Activated naive CD8-positive, alpha-beta T cell treated with anti-CD3 and anti-CD28 coated beads, Interleukin-2, amount 10 ng/mL, durations not matched to agents 7 days and 5 days (primary cell): Measurements from ENCODE around the gene ZBTB7B. TPM values are rescaled to one million over a fixed set of nuclear protein-coding genes. Genes with fewer than 3 reads are reported as not detected.

Experiments used
- ATAC-seq: fragments of 150-1000 bp; cut with Tn5 transposase; one replicate; pipeline ENCODE4 v1.10.0; 2021; ENCODE audit warnings: low read depth, moderate library complexity
- POLR2A ChIA-PET: fragments of 350-600 bp; sonication (Branson Sonifier 250); formaldehyde crosslinking; loops from one replicate; lab custom pipeline; 2021; ENCODE audit warnings: antibody characterized with exemption; lab: Charles Lee
- DNase-seq: peaks from one replicate; pipeline ENCODE4 v3.0.0; 2021
- H3K27ac Mint-ChIP-seq: one replicate; pipeline ENCODE4 v1.8.0; 2022; ENCODE audit warnings: mild to moderate bottlenecking, mixed read lengths
- H3K27me3 Mint-ChIP-seq: one replicate; pipeline ENCODE4 v1.8.0; 2022; ENCODE audit warnings: mild to moderate bottlenecking, moderate library complexity, mixed read lengths
- H3K36me3 Mint-ChIP-seq: one replicate; pipeline ENCODE4 v1.8.0; 2021; ENCODE audit warnings: mild to moderate bottlenecking, mixed read lengths
- H3K4me1 Mint-ChIP-seq: one replicate; pipeline ENCODE4 v1.8.0; 2021; ENCODE audit warnings: mixed read lengths
- H3K4me3 Mint-ChIP-seq: one replicate; pipeline ENCODE4 v1.8.0; 2022; ENCODE audit warnings: mild to moderate bottlenecking, moderate library complexity, mixed read lengths
- H3K9me3 Mint-ChIP-seq: one replicate; pipeline ENCODE4 v1.8.0; 2021; ENCODE audit warnings: mixed read lengths
- total RNA-seq, 2 experiments: library from RNA; stranded (reverse); gene quantifications; one replicate each; pipeline ENCODE4 v1.2.3, GENCODE V29; 2021

Gene ZBTB7B
- total RNA-seq, 2 experiments from 2014 or later, result 41.4 to 48.4 TPM

- Mint-ChIP-seq H3K4me1 (peaks cover 37% of the 10 kb centered on the region), H3K27ac (no peak overlapping the region), H3K36me3 (no peaks in the 10 kb centered on the region), H3K4me3 (peak overlapping the region; percentile 8), H3K9me3 (no peaks in the 10 kb centered on the region), H3K27me3 (no peaks in the 10 kb centered on the region)
- ATAC-seq, result no peak
- no peak for DNase-seq
- POLR2A ChIA-PET, result interaction anchor here (1.0 to 5.2 kb wide), 3 partner anchors 14 to 36 kb away, joined by 3 to 36 read pairs (median 30); partner anchors contain the start of gene FLAD1
Measured at GRCh38 chr1:154996966-154997701, 5.5 kb upstream of the ZBTB7B start.

- Mint-ChIP-seq H3K27ac (peak overlapping the region; percentile 12), H3K9me3 (no peaks in the 10 kb centered on the region), H3K36me3 (no peaks in the 10 kb centered on the region), H3K27me3 (no peaks in the 10 kb centered on the region), H3K4me1 (peaks cover 38% of the 10 kb centered on the region), H3K4me3 (peak overlapping the region; percentile 86)
- POLR2A ChIA-PET, result interaction anchor here (0.7 to 3.8 kb wide), 6 partner anchors 13 to 87 kb away, joined by 3 to 30 read pairs (median 8); partner anchors contain the start of genes FLAD1, PBXIP1 and PYGO2
- no peak for DNase-seq
- ATAC-seq, result no peak
Measured at GRCh38 chr1:154998201-154998780, 4.3 kb upstream of the ZBTB7B start.

- H3K36me3 Mint-ChIP-seq, result no peaks in the 10 kb centered on the region
- H3K9me3 Mint-ChIP-seq, result no peaks in the 10 kb centered on the region
- ATAC-seq (peak; percentile 3), DNase-seq (peak; percentile 78)
- no peaks in the 10 kb centered on the region for H3K27me3 Mint-ChIP-seq
- peaks cover 40% of the 10 kb centered on the region for H3K4me1 Mint-ChIP-seq
- H3K27ac Mint-ChIP-seq, result peak overlapping the region; percentile 82
- POLR2A ChIA-PET, result interaction anchor here (0.7 to 3.8 kb wide), 10 partner anchors 13 to 86 kb away, joined by 3 to 30 read pairs (median 8); partner anchors contain the start of genes ADAM15, CKS1B, FLAD1 and PBXIP1
- peak overlapping the region; percentile 86 for H3K4me3 Mint-ChIP-seq
Measured at GRCh38 chr1:154998818-154999570, 3.6 kb upstream of the ZBTB7B start.

GRCh38 chr1:154999571-155000410 is 2.8 kb upstream of the ZBTB7B start:
- DNase-seq (no peak), ATAC-seq (no peak)
- H3K4me3 Mint-ChIP-seq, result peak overlapping the region; percentile 99
- H3K27me3 Mint-ChIP-seq, result no peaks in the 10 kb centered on the region
- POLR2A ChIA-PET, result interaction anchor here (1.3 to 3.8 kb wide), 7 partner anchors 12 to 51 kb away, joined by 3 to 30 read pairs (median 10); partner anchors contain the start of genes ADAM15, CKS1B, FLAD1 and PBXIP1
- H3K27ac Mint-ChIP-seq, result peak overlapping the region; percentile 90
- no peaks in the 10 kb centered on the region for H3K9me3 Mint-ChIP-seq
- H3K36me3 Mint-ChIP-seq, result no peaks in the 10 kb centered on the region
- H3K4me1 Mint-ChIP-seq, result peaks cover 44% of the 10 kb centered on the region

- DNase-seq (no peak), ATAC-seq (no peak)
- Mint-ChIP-seq H3K9me3 (no peaks in the 10 kb centered on the region), H3K4me1 (peaks cover 43% of the 10 kb centered on the region), H3K36me3 (no peaks in the 10 kb centered on the region), H3K4me3 (peak overlapping the region; percentile 99), H3K27me3 (no peaks in the 10 kb centered on the region), H3K27ac (peak overlapping the region; percentile 90)
- POLR2A ChIA-PET, result interaction anchor here (1.3 to 3.8 kb wide), 7 partner anchors 11 to 51 kb away, joined by 3 to 30 read pairs (median 10); partner anchors contain the start of genes ADAM15, CKS1B, FLAD1 and PBXIP1
Measured at GRCh38 chr1:155000411-155000725, 2.2 kb upstream of the ZBTB7B start.

- H3K4me3 Mint-ChIP-seq, result peak overlapping the region; percentile 99
- H3K27me3 Mint-ChIP-seq, result no peaks in the 10 kb centered on the region
- no peaks in the 10 kb centered on the region for H3K9me3 Mint-ChIP-seq
- DNase-seq (peak; percentile 90), ATAC-seq (peak; percentile 52)
- POLR2A ChIA-PET, result interaction anchor here (0.7 to 3.8 kb wide), 12 partner anchors 10 to 64 kb away, joined by 3 to 30 read pairs (median 6); partner anchors contain the start of genes ADAM15, CKS1B, FLAD1 and PBXIP1
- H3K4me1 Mint-ChIP-seq, result peaks cover 45% of the 10 kb centered on the region
- peak overlapping the region; percentile 88 for H3K27ac Mint-ChIP-seq
- no peaks in the 10 kb centered on the region for H3K36me3 Mint-ChIP-seq
Measured at GRCh38 chr1:155000726-155001424, 1.7 kb upstream of the ZBTB7B start.

- no peak for DNase-seq
- H3K4me3 Mint-ChIP-seq, result peak overlapping the region; percentile 99
- ATAC-seq, result no peak
- H3K36me3 Mint-ChIP-seq, result no peaks in the 10 kb centered on the region
- peaks cover 47% of the 10 kb centered on the region for H3K4me1 Mint-ChIP-seq
- H3K27me3 Mint-ChIP-seq, result no peaks in the 10 kb centered on the region
- H3K27ac Mint-ChIP-seq, result peak overlapping the region; percentile 88
- no peaks in the 10 kb centered on the region for H3K9me3 Mint-ChIP-seq
- POLR2A ChIA-PET, result interaction anchor here (0.7 to 3.8 kb wide), 7 partner anchors 9 to 65 kb away, joined by 3 to 22 read pairs (median 4); partner anchors contain the start of genes PBXIP1 and PMVK
Measured at GRCh38 chr1:155001425-155001674, 1.3 kb upstream of the ZBTB7B start.

- peak; percentile 96 for DNase-seq
- H3K4me3 Mint-ChIP-seq, result peak overlapping the region; percentile 99
- no peaks in the 10 kb centered on the region for H3K9me3 Mint-ChIP-seq
- peak; percentile 68 for ATAC-seq
- POLR2A ChIA-PET, result interaction anchor here (0.7 to 3.8 kb wide), 8 partner anchors 9 to 65 kb away, joined by 3 to 22 read pairs (median 4); partner anchors contain the start of genes PBXIP1, PMVK and PYGO2
- H3K4me1 Mint-ChIP-seq, result peaks cover 52% of the 10 kb centered on the region
- no peaks in the 10 kb centered on the region for H3K27me3 Mint-ChIP-seq
- no peaks in the 10 kb centered on the region for H3K36me3 Mint-ChIP-seq
- H3K27ac Mint-ChIP-seq, result peak overlapping the region; percentile 99
Measured at GRCh38 chr1:155001675-155002463, 733 bp upstream of the ZBTB7B start.

GRCh38 chr1:155003227-155003765 is 694 bp downstream of the ZBTB7B start:
- no peaks in the 10 kb centered on the region for H3K27me3 Mint-ChIP-seq
- H3K36me3 Mint-ChIP-seq, result no peaks in the 10 kb centered on the region
- H3K4me3 Mint-ChIP-seq, result peak overlapping the region; percentile 97
- no peak for ATAC-seq
- peak overlapping the region; percentile 91 for H3K27ac Mint-ChIP-seq
- H3K9me3 Mint-ChIP-seq, result no peaks in the 10 kb centered on the region
- H3K4me1 Mint-ChIP-seq, result peaks cover 44% of the 10 kb centered on the region
- DNase-seq, result no peak
- POLR2A ChIA-PET, result interaction anchor here (1.1 to 1.5 kb wide), 5 partner anchors 9 to 255 kb away, joined by 3 to 4 read pairs (median 3); partner anchors contain the start of genes FLAD1 and PYGO2

- Mint-ChIP-seq H3K27ac (peak overlapping the region; percentile 91), H3K27me3 (no peaks in the 10 kb centered on the region), H3K4me3 (peak overlapping the region; percentile 97), H3K4me1 (peaks cover 44% of the 10 kb centered on the region), H3K36me3 (no peaks in the 10 kb centered on the region), H3K9me3 (no peaks in the 10 kb centered on the region)
- ATAC-seq (no peak), DNase-seq (no peak)
- POLR2A ChIA-PET, result interaction anchor here (1.1 to 1.5 kb wide), 4 partner anchors 8 to 255 kb away, joined by 3 to 4 read pairs (median 4); partner anchors contain the start of gene FLAD1
Measured at GRCh38 chr1:155003766-155004351, 1.3 kb downstream of the ZBTB7B start.
